ENCODE measurements around the gene NOP9.

The NOP9 gene

DNA sequence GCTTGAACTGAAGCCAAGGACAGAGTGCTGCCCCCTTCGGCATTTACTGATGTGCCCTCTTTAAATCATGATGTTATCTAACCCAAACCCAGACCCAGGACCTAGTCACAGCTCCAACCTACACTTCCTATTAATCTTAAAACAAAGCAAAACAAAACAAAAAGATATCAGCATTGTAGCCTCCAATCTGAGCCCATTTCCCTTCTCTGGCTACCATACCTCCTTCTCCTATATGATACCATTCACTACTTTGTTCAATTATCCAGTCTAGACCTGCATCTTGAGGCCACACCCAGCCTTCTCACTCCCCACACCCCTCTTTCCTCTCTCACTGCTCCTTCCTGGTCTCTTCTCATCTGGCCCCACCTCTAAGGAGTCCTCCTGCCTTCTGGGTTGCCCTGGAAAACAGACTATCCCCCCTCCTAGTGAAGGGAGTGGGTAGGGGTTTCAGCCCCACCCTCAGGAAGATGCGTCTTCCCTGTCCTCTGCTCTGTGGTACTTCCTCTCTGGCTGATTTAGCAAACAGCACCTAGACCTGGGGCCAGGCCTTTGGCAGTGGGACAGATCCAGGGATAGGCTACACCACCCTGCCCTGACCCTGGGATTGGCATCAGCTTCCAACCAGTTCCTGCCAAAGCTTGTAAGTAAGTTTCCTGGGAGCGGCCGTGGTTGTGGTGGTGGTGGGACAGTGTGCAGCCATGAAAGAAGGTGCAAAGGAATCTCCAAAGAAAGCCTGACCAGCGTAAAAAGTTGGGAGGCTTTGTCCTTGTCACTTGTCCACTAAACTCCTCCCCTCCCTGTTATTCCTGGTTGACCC lies 14.9 kb downstream of the NOP9 start:
- Histone ChIP-seq H3K4me3 (ENCODE audit: low read length, poor library complexity, severe bottlenecking) (peak overlapping the region; percentile 23), H3K79me2 (ENCODE audit: insufficient read depth, low read length) (no peaks in the 10 kb centered on the region), H3K4me1 (ENCODE audit: insufficient read depth, low read length, poor library complexity, severe bottlenecking) (peaks cover 24% of the 10 kb centered on the region), H3F3A (ENCODE audit: low read depth) (no peaks in the 10 kb centered on the region), H3K36me3 (ENCODE audit: insufficient read depth, low read length) (no peaks in the 10 kb centered on the region), H4K20me1 (ENCODE audit: insufficient read depth, low read length, poor library complexity, severe bottlenecking) (no peaks in the 10 kb centered on the region), H2AFZ (ENCODE audit: low read length) (no peak overlapping the region), H3K9ac (ENCODE audit: low read depth, low read length, poor library complexity, severe bottlenecking) (peak overlapping the region; percentile 57), H3K27me3 (ENCODE audit: insufficient read depth, low read length, poor library complexity, severe bottlenecking) (no peaks in the 10 kb centered on the region), H3K4me2 (ENCODE audit: low read depth, low read length, poor library complexity, severe bottlenecking) (peak overlapping the region; percentile 65), H3K9me2 (replicated peaks; ENCODE audit: low read depth, low read length) (no peaks in the 10 kb centered on the region), H3K9me3 (ENCODE audit: insufficient read depth, low read depth, low read length) (no peaks in the 10 kb centered on the region)
- TF ChIP-seq EZH2phosphoT487 (IDR thresholded peaks at IDR 0.05; ENCODE audit: borderline replicate concordance) = no peak
- TF ChIP-seq, protein P1, sequence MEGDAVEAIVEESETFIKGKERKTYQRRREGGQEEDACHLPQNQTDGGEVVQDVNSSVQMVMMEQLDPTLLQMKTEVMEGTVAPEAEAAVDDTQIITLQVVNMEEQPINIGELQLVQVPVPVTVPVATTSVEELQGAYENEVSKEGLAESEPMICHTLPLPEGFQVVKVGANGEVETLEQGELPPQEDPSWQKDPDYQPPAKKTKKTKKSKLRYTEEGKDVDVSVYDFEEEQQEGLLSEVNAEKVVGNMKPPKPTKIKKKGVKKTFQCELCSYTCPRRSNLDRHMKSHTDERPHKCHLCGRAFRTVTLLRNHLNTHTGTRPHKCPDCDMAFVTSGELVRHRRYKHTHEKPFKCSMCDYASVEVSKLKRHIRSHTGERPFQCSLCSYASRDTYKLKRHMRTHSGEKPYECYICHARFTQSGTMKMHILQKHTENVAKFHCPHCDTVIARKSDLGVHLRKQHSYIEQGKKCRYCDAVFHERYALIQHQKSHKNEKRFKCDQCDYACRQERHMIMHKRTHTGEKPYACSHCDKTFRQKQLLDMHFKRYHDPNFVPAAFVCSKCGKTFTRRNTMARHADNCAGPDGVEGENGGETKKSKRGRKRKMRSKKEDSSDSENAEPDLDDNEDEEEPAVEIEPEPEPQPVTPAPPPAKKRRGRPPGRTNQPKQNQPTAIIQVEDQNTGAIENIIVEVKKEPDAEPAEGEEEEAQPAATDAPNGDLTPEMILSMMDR (conservative IDR thresholded peaks at IDR 0.05; ENCODE audit: low read length) = no peak

- H3K27me3 ChIP-seq (ENCODE audit: insufficient read depth, low read length, poor library complexity, severe bottlenecking) = no peaks in the 10 kb centered on the region
- H3K9ac ChIP-seq (ENCODE audit: low read depth, low read length, poor library complexity, severe bottlenecking) = peak overlapping the region; percentile 57
- H3K9me3 ChIP-seq (ENCODE audit: insufficient read depth, low read depth, low read length) = no peaks in the 10 kb centered on the region
- H3K4me2 ChIP-seq (ENCODE audit: low read depth, low read length, poor library complexity, severe bottlenecking) = peak overlapping the region; percentile 65
- no peaks in the 10 kb centered on the region for H3F3A ChIP-seq (ENCODE audit: low read depth)
- H2AFZ ChIP-seq (ENCODE audit: low read length) = no peak overlapping the region
- no peaks in the 10 kb centered on the region for H3K79me2 ChIP-seq (ENCODE audit: insufficient read depth, low read length)
- no peaks in the 10 kb centered on the region for H3K36me3 ChIP-seq (ENCODE audit: insufficient read depth, low read length)
- H4K20me1 ChIP-seq (ENCODE audit: insufficient read depth, low read length, poor library complexity, severe bottlenecking) = no peaks in the 10 kb centered on the region
- no peak for TF ChIP-seq EZH2phosphoT487 (IDR thresholded peaks at IDR 0.05; ENCODE audit: borderline replicate concordance)
- TF ChIP-seq, protein P1 (conservative IDR thresholded peaks at IDR 0.05; ENCODE audit: low read length) = no peak
- H3K4me3 ChIP-seq (ENCODE audit: low read length, poor library complexity, severe bottlenecking) = no peak overlapping the region
- no peaks in the 10 kb centered on the region for H3K9me2 ChIP-seq (replicated peaks; ENCODE audit: low read depth, low read length)
- peaks cover 24% of the 10 kb centered on the region for H3K4me1 ChIP-seq (ENCODE audit: insufficient read depth, low read length, poor library complexity, severe bottlenecking)
These were observed 15.7 kb downstream of the NOP9 start for GRCh38 chr14:24315243-24315806.

DNA sequence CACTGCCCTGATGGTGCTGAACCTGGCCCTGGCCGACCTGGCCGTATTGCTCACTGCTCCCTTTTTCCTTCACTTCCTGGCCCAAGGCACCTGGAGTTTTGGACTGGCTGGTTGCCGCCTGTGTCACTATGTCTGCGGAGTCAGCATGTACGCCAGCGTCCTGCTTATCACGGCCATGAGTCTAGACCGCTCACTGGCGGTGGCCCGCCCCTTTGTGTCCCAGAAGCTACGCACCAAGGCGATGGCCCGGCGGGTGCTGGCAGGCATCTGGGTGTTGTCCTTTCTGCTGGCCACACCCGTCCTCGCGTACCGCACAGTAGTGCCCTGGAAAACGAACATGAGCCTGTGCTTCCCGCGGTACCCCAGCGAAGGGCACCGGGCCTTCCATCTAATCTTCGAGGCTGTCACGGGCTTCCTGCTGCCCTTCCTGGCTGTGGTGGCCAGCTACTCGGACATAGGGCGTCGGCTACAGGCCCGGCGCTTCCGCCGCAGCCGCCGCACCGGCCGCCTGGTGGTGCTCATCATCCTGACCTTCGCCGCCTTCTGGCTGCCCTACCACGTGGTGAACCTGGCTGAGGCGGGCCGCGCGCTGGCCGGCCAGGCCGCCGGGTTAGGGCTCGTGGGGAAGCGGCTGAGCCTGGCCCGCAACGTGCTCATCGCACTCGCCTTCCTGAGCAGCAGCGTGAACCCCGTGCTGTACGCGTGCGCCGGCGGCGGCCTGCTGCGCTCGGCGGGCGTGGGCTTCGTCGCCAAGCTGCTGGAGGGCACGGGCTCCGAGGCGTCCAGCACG lies 16.4 kb downstream of the NOP9 start:
- no peaks in the 10 kb centered on the region for H4K20me1 ChIP-seq (ENCODE audit: insufficient read depth, low read length, poor library complexity, severe bottlenecking)
- H3K9me2 ChIP-seq (replicated peaks; ENCODE audit: low read depth, low read length) = no peaks in the 10 kb centered on the region
- no peak overlapping the region for H3K4me2 ChIP-seq (ENCODE audit: low read depth, low read length, poor library complexity, severe bottlenecking)
- no peak overlapping the region for H3K4me3 ChIP-seq (ENCODE audit: low read length, poor library complexity, severe bottlenecking)
- H2AFZ ChIP-seq (ENCODE audit: low read length) = no peak overlapping the region
- no peaks in the 10 kb centered on the region for H3K9me3 ChIP-seq (ENCODE audit: insufficient read depth, low read depth, low read length)
- no peaks in the 10 kb centered on the region for H3K36me3 ChIP-seq (ENCODE audit: insufficient read depth, low read length)
- no peaks in the 10 kb centered on the region for H3K79me2 ChIP-seq (ENCODE audit: insufficient read depth, low read length)
- H3F3A ChIP-seq (ENCODE audit: low read depth) = no peaks in the 10 kb centered on the region
- H3K4me1 ChIP-seq (ENCODE audit: insufficient read depth, low read length, poor library complexity, severe bottlenecking) = peaks cover 24% of the 10 kb centered on the region
- TF ChIP-seq, protein P1 (conservative IDR thresholded peaks at IDR 0.05; ENCODE audit: low read length) = no peak
- no peak for TF ChIP-seq EZH2phosphoT487 (IDR thresholded peaks at IDR 0.05; ENCODE audit: borderline replicate concordance)
- H3K9ac ChIP-seq (ENCODE audit: low read depth, low read length, poor library complexity, severe bottlenecking) = no peak overlapping the region
- H3K27me3 ChIP-seq (ENCODE audit: insufficient read depth, low read length, poor library complexity, severe bottlenecking) = no peaks in the 10 kb centered on the region
